Retinal pigment epithelial cell (primary cell): ENCODE results near the gene ARL15.

Experiments used
- DNase-seq: peaks from one replicate; pipeline ENCODE4 v3.0.0-alpha.2; 2010; ENCODE audit warnings: low read depth
- H3K4me3 ChIP-seq: 2 replicates; pipeline ENCODE4 v1.5.1; 2011; ENCODE audit warnings: mild to moderate bottlenecking, low read length, control low read depth, moderate library complexity
- TF ChIP-seq, protein P1 (sequence below): conservative IDR thresholded peaks from 2 replicates; pipeline ENCODE4 v1.5.1; 2011; ENCODE audit warnings: low read depth, low read length, control low read depth, inconsistent platforms

The ARL15 gene

DNA sequence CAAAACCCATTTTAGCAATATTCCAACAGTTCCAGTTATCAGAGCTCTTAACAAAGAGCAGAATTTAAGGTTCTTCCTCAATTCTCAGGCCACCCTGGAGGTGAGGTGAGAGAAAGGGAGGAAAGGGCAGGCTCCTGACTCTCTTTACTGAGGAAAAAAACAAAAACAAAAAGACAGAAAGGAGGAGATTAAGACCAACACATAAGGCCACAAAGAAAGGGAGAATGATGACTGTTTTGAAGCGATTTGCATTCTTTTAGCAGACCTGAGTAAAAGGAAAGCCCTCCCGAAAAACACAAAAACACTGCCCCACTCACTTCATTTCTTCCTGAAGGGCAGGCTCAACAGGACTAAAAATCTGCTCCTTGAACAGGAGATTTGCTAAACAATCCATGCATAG, 300.5 kb downstream of the ARL15 start:
- TF ChIP-seq, protein P1, sequence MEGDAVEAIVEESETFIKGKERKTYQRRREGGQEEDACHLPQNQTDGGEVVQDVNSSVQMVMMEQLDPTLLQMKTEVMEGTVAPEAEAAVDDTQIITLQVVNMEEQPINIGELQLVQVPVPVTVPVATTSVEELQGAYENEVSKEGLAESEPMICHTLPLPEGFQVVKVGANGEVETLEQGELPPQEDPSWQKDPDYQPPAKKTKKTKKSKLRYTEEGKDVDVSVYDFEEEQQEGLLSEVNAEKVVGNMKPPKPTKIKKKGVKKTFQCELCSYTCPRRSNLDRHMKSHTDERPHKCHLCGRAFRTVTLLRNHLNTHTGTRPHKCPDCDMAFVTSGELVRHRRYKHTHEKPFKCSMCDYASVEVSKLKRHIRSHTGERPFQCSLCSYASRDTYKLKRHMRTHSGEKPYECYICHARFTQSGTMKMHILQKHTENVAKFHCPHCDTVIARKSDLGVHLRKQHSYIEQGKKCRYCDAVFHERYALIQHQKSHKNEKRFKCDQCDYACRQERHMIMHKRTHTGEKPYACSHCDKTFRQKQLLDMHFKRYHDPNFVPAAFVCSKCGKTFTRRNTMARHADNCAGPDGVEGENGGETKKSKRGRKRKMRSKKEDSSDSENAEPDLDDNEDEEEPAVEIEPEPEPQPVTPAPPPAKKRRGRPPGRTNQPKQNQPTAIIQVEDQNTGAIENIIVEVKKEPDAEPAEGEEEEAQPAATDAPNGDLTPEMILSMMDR = no peak
- DNase-seq = no peak
- H3K4me3 ChIP-seq = no peak overlapping the region

DNA sequence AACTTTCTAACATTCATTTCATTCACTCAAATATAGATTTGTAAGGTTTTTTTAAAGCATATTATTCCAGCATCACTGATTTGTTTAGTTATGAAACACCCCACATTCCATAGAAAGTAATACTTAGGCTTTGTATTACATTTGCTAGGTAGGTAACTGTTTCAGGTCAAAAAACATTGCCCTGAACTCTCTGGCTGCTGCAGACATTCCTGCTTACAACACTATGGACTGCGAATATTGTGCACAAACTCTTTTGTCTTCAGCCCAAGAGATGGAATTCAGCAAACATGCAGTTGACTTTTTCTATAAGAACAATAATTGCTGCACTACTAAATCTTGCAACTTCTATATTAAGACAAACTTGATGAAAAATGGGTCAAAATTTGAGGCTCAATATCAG, 301.0 kb downstream of the ARL15 start:
- TF ChIP-seq, protein P1 = no peak
- DNase-seq = peak; percentile 2
- H3K4me3 ChIP-seq = no peak overlapping the region

DNA sequence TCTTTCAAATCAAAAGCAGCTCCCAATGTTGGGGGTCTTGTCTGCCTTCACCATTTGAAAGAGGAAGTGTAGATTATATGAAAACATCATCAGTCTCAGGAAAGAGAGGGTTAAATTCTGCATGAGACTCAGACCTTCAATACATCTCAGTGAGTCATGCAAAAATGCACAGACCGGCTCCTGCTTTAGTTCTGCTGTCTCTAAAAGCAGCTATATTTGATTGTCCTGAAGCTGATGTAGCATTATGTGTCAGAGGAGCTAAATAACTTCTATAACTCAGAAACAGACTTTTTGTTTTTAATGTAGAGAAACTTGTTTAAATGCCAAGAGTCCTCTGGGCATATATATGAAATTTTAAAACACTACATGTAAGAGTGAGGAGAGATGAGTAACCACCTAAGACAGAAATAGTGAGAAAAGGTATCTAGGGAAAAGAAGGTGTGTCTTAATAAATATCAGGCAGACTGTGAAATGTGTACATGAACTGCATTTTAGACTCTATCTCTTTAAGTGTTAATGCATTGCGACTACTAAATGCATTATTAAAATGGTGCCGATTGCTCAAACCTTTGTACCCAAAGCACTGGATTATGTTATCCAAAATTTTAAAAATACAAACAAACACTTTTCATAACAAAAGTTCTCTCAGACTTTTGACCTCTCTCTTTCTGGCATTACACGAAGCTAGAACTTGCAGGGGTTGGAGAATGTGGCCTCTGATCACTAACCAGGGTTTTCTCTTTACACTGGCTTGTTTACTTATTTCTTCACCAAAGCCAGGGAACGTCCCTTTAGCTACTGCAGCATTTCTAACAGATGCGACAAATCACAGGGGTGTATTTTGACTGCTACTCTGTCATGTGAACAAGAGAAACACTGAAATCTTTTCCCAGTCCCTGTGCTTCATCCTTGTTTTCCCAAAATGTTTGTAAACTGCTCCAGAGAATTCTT, 302.3 kb downstream of the ARL15 start:
- DNase-seq = peak; percentile 2
- no peak overlapping the region for H3K4me3 ChIP-seq
- TF ChIP-seq, protein P1 = no peak

DNA sequence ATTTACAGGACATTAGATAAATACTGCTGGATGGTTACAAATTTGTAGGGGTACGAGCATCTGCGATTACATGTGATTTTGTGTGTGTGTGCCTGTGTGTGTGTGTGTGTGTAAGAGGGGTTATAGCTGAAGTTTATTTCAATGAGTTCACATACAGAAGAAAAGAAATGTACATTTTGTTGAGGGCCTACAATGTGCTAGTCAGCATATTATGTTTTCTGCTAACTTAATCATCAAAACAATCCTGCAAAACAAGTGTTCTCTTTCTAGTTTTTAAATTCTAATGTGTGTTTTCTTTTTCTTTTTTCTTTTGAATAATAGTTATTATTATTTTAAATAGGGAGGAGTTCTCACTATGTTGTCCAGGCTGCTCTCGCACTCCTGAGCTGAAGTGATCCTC, 305.7 kb downstream of the ARL15 start:
- TF ChIP-seq, protein P1 = no peak
- no peak for DNase-seq
- H3K4me3 ChIP-seq = no peak overlapping the region

DNA sequence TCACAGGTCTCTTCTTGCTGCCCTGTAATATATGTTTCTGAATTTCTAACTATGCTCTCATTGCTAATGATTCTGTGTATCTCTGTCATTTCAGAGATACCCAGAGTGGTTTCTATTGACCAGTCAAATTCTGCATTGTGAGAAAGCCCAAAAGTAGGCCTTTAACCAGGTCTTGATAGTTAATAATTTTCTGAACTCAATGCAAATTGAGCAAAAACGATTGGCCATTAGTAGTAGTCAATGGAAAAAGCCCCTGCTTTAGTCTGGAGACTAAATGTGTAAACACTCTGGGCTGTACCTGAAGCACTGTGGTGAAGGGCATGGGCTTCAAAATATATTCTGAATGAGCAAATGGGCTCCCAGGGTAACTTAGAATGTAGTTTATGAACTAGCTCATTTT, 307.6 kb downstream of the ARL15 start:
- DNase-seq = no peak
- H3K4me3 ChIP-seq = no peak overlapping the region
- TF ChIP-seq, protein P1 = no peak

DNA sequence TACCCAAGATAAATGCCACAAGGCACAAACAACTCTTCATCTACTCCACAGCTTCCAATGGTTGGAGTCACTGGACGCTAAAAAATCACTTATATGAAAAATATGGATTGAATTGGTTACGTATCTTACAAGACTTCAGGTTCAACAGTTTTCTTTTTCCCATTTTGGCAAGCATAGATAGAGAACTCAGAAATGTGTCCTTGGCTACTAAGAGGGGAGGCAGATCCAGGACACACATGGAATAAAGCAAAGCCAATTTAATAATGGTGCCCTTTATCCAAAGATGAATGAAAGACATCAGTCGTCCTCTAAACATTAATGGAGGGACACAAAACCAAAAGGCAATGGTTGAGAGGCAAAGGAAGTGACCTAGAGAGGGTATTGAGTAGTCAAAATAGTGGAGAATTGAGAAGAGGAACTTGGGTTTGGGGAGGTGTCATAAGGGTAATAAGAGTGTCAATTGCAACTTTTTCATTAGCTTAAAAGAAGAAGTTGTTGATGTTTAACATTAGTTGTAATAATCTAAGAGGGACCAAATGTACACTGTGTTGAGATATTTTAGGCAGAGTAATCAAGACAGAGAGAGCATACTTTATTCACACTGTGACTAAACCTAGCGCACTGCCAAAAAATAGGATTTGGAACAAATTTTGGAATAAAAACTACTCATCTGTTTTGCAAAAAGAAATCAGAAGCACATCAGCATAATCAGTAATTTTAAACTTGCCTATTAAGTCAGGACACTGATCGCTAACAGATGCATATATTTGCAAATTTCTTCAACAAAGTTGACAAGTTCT, 308.2 kb downstream of the ARL15 start:
- TF ChIP-seq, protein P1 = no peak
- DNase-seq = no peak

More for the DNA sequence above, 308.2 kb downstream of the ARL15 start:
- no peak overlapping the region for H3K4me3 ChIP-seq
